GM19240 (cell line): ENCODE results near the gene PARP6.
A peak's percentile ranks its signal among the peaks of the same experiment; 100 is the strongest.

Source experiments
- DNase-seq: peaks from one replicate; pipeline ENCODE4 v3.0.0; 2011; ENCODE audit warnings: low spot score; ENCODE audit not compliant: insufficient read length

Gene PARP6, protein sequence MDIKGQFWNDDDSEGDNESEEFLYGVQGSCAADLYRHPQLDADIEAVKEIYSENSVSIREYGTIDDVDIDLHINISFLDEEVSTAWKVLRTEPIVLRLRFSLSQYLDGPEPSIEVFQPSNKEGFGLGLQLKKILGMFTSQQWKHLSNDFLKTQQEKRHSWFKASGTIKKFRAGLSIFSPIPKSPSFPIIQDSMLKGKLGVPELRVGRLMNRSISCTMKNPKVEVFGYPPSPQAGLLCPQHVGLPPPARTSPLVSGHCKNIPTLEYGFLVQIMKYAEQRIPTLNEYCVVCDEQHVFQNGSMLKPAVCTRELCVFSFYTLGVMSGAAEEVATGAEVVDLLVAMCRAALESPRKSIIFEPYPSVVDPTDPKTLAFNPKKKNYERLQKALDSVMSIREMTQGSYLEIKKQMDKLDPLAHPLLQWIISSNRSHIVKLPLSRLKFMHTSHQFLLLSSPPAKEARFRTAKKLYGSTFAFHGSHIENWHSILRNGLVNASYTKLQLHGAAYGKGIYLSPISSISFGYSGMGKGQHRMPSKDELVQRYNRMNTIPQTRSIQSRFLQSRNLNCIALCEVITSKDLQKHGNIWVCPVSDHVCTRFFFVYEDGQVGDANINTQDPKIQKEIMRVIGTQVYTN

DNA sequence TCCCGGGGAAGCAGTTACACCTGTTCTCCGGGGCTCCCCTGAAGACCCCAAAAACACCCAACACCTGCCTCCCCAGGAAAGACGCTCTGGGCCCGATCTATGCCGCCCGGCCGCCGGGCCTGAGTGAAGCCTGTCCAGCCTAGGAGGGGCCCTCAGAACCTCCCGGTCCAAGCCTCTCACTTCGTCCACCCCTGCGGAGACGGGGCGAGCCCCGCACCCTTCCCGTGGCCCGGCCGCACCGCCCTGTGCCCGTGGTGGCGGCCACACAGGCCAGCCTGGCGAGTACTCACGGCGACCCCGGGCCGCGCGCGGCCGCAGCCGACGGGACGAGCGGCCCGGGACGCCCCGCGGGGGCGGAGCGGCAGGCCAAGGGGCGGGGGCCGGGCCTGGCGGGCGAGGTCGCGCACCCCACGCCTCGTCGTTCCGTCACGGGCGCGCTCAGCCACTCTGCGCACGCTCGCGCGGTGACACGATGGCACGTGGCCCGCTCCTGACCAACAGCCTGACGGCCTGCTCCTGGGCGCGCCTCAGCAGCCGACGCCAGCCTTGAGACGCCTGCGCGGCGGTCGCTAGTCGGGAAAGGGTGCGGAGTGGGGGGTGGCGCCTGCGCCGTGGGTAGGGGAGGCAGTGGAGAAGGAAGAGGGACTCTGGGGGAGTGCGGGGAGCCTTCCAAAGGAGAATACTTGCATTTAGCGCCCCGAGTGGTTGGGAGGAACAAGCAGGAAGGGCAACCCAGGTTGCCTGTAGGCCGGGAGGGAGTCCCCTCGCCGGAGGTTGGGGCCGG lies at the start of gene PARP6:
Gene PARP6, minus strand, starts transcription at position 342 of the 784 bp plus-strand sequence. CDS start 5,077 bp downstream, outside the sequence.
- DNase-seq: peak; percentile 97

- DNase-seq: peak; percentile 39
Measured at GRCh38 chr15:72319985-72320671, 47.8 kb upstream of the PARP6 start, which contains the start of gene CELF6. TSS of gene CELF6 (minus strand) at chr15:72320157. CDS start at chr15:72319874, 283 bp downstream.

DNA sequence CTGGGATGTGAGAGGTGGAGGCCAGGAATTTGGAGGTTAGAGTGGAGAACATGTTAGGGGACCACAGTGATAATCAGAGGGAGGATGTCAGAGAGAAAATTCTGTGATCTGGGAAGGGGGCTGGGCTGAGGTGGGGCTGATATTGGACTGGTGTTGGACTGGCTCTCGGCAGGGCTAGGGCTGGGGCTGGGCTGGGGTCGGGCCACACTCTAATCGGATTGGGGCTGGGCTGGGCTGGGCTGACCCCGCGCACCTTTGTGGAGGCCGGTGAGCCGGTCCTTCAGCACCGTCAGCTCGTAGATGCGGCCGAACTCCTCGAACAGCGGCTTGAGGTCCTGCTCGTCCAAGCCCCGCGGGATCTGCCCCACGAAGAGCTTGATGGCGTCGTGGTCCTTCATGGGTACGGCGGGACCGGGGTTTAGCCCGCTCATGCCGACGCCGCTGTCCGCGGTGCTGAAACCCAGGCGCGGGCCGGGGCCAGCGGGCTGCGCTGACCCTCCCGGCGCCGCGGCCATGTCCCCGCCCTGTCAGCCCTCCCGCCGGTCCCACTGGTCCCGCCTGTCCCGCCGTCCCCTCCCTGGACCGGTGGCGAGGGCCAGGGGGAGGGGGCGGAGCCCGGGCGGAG lies 47.1 kb upstream of the PARP6 start:
- no peak for DNase-seq

DNA sequence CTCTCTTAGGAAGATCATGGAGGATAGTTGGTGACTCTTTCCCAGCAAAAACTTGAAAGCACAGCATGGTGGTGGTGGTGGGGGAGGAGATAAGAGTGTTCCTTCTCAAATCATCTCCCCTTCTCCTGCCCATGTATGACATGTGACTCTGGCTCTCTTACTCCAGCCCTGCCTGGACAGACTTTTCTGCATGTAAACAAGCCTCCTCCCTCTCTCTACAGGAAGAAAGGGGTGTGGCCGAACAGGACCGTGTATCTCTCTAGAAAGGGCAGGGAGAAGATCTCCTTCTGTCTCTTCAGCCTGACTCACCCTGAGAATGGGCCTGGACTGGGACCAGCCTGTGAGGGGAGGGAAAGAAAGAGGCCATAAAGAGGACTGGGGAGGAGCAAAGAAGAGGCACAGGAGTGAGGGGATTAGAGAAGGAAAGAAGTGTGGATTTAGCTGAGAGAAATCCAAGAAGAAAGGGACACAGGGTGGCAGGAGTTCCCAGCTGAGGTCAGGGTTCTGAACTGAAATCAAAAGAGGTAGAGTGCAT lies 46.1 kb upstream of the PARP6 start:
- no peak for DNase-seq

DNA sequence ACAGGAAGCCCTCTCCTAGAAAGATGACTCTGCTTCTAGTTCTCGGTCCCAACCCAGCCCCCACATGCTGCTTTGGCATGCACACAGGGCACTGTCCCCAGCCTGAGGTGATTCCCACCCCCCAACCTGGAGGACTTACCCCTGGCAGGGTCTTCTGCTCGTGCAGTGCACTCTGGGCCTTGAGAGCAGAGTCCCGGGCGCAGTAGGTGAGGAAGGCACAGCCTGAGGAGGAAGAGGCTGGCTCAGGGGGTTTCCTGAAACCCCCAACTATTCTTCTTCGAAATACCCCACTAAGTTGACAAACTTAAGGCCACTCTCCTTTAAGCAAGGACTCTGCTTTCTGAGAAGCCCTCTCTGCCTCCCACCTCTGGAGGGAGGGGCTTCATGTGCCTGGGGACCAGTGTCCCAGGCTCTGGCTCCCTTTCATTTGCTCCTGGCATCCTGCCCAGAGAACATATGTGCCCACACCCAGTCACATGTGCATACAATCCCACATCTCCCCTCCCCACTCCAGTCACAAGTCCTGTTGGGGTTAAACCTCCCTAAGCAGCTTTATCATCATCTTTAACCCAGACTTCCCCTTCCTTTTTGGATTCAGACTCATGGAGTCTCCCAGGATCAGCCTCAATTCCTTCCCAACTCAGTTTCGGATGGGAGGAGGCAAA lies 43.5 kb upstream of the PARP6 start:
- DNase-seq: no peak

- no peak for DNase-seq
Measured at GRCh38 chr15:72313881-72314280, 41.5 kb upstream of the PARP6 start.

DNA sequence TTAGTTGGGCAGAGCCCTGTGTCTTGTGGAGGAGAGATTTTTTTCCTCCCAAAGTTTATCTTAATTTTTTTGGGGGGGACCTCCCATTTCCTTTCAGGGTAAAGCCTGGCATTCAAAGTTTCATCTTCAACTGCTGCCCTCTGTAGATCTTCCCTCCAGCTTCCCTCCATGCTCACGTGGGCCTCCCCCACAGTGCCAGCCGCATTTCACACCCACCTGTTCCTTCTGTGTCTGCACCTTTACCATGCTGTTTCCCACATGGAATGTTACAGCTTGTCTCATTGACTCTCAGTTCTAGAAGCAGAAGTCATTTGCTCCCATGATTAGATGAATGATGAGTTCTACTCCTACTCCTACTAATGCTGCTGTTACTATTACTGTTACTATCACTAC lies 41.1 kb upstream of the PARP6 start:
- DNase-seq: no peak

DNA sequence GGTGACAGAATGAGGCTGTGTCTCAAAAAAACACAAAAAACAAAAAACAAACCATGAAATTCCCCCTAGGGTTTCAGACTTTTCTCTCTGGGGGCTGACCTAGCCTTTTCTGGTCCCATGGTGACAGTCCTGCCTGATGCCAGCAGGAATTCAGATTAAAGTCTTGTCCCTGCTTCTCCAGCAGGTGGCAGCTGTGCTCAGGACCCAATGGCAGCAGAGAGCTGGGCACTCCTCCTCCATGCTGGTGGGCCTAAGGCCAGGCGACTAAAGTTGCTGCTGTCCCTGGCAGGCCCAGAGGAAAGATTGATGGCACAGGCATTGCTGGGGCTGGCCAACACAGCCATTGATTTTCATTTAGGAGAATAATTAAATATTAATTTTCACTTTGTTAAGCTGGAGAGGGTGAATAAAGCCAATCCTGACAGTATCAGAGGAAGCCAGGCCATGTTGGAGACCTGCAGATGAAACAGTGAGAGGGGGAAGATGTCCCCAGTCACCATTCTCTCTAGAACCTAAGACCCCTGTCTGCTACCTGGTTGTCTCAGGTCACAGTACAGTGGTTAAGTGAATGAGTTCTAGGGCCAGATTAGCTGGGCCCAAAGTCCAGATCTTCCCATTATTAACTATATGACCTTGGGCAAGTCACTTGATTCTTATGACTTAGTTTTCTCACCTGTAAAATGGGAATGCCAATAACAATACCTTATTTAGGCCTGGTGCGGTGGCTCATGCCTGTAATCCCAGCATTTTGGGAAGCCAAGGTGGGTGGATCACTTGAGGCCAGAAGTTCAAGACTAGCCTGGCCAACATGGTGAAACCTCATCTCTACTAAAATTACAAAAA lies 40.5 kb upstream of the PARP6 start:
- peak; percentile 91 for DNase-seq

DNA sequence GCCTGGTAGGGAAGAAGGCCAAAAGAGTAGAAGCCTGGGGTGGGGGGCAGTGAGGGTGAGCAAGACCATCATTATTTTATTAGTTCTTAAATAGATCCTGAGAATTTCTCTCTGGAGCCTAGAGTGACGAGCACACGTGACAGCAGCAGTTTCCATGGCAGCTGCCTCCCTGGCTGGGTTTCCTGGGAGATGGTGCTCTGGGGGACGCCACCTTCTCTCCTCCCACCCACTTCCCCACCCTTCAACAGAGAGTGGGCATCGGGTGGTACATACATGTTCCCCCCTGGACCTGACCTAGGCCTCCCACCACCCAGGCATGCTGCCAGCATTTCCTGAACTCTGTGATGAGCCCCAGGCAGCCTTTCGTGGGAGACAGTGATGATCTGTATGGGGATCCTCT lies 34.7 kb upstream of the PARP6 start:
- DNase-seq: no peak

DNA sequence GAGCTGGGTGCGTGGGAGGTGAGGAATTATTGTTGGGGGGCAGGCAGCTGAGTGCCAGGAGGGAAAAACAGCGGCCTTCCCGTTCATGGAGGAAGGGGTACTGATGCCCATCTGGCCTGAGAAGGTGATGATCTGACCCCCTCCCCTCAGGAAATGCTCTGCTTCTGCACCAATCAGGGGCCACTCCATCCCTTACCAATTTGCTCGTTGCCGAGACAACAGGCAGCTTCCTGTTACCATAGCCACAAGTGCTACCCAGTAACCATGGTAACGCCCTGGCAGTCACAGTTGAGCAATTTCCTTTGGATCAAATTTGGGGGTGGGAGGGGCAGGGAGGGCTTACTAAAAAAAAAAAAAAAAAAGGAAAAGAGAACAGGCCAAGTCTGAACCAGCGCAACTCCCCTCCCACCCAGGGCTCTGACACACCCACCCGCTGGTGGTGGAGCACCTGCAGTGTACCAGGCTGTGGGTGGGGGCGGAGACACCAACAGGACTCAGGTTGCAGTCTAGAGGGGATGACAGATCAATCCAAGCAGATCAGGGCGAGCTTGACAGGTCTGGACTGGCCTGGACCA lies 33.9 kb upstream of the PARP6 start:
- DNase-seq: no peak

DNA sequence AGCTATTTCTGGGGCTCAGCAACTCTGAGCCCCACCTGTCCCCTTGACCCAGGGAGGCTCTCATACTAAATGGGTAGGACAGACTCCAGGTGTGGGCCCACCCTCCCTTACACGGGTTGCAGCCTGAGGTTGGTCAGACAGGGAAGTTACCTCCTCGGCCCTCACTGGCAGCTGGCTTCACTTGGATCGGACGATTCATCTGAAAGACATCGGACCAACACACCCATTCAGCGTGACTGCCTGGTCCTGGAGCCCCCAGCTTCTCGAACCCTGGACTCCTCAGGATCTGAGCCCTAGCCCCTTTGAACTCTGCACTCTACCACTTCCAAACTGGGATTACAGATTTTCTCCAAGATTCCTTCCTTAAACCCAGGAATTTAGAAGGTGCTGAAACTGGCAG lies 32.2 kb upstream of the PARP6 start:
- DNase-seq: no peak

DNA sequence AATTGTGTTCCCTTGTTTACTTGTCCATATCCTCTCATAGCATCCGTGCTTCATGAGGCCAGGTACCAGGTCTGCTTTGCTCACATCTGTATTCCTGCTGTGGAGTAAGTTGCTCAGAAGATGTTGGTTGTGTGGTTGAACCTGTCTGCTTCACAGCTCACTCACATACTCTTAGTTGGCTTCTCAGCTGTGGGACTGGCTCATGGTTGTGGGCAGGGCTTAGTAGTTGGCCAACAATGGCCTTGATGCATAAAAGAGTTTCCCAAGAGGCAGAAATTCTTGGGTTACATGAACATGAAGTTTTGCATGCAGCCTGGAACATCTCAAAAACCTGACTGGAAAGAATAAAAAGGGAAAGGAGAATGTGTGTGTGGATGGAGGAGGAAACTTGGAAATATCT lies 30.6 kb upstream of the PARP6 start:
- DNase-seq: no peak

DNA sequence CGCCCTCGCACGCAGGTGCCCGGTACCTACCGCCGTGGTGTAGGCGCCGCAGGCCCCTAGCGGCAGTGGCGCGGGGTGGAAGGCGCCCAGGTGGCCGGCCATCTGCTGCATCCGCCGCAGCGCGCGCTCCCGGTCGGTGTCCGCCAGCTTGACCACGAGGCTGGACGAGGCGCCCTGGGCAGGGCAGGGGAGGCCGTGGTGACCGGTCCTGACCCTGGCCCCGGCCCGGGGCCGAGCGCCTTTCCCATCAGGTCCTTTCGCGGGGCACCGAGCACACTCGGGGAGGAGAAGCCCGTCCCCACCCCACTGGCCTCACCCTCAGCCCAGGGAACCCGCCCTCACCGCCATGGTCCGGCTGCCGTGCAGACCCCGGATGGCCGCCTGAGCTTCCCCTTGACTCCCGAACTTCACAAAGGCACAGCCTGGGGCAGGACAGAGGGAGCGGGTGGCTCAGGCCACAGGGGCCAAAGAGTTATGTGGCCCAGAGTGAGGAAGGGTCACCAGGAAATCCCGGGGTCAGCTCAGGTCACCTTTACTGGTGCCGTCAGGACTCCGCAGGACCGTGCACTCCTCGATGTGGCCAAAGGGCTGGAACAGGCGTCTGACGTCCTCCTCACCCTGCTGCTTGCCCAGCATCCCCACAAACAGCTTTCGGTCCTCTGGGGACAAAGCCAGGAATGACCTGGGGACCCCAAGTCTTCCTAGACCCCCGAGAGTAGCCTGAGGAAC lies 17.4 kb upstream of the PARP6 start:
- DNase-seq: no peak

- no peak for DNase-seq
Measured at GRCh38 chr15:72288796-72289596, 16.6 kb upstream of the PARP6 start.

DNA sequence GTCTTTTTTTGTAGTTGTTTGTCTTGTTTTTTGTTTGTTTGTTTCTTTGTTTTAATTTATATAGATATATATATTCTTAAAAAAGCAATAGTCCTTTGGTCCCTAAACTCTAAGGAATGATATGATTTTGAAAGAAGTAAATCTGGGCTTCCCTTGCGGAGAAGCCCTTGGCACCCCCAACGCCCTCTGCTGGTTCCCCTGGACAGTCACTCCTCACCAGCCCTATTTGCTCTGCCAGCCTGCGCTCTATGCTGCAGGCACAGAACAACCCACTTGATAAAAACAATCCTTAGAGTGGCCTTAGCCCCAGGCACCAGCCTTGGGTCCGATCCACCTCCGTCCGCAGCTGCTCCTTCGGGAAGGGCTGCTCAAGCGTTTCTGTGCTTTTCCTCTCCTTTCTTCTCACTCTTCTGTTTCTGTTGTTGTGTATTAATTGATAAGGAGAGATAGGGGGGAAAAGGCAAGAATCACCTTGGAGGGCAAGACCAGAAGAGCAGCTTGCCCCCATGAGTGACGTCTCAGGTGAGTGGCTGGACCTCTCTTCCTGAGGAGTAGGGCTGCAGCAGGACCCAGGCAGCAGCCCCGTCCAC lies 13.7 kb upstream of the PARP6 start:
- no peak for DNase-seq

GRCh38 chr15:72285402-72285801 lies 13.0 kb upstream of the PARP6 start:
- DNase-seq: no peak

GRCh38 chr15:72284781-72285180 lies 12.4 kb upstream of the PARP6 start:
- DNase-seq: no peak
